Thyroid gland (tissue), 4 donors: ENCODE results near the gene ADAT3.

Experiments used
- CTCF ChIP-seq, 6 experiments: fragments of 200-600 bp in 3 of 6; fragments of 450-650 bp in 3 of 6; sonication (generic) in 3 of 6; IDR thresholded peaks; one replicate each; pipeline ENCODE4 v1.5.1; 2016 to 2019; ENCODE audit warnings: antibody characterized with exemption in 6 of 6, mild to moderate bottlenecking in 2 of 6, inconsistent platforms in 1 of 6, moderate library complexity in 1 of 6
- POLR2A ChIP-seq, 2 donors: fragments of 450-650 bp; IDR thresholded peaks; one replicate each; pipeline ENCODE4 v1.6.1; 2017; ENCODE audit warnings: antibody characterized with exemption in 2 of 2, mild to moderate bottlenecking in 2 of 2, moderate library complexity in 1 of 2

DNA sequence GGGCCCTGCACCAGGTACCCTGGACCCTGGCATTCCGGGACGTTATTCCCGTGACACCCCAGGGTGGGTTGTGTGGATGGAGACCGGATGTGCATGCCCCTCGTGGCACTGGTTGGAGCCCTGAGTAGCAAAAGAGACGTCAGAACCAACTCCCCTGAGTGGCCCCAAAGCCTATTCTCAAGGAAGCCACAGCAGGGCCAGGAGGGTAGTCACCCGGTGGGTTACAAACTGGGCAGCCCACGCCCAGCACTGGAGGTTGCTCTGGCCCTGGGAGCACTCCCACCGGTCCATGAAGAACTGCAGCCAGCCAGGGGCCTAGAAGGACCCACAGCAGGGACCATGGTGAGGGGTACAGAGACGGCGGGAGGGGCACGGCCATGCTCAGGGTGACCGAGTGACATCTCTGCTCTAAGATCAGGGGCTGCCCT, 49.4 kb upstream of the ADAT3 start:
- TF ChIP-seq CTCF (IDR thresholded peaks at IDR 0.05) (no peak), POLR2A (IDR thresholded peaks at IDR 0.05) (no peak)
